SU-DHL-6 (cell line): Measurements from ENCODE around the gene ASTN2.

Experiments
- CTCF ChIP-seq: fragments of 200-600 bp; sonication (generic); IDR thresholded peaks from one replicate; pipeline ENCODE4 v1.5.1; 2017; ENCODE audit warnings: antibody characterized with exemption, mild to moderate bottlenecking, low read length, moderate library complexity; ENCODE audit not compliant: insufficient read depth, poor library complexity, severe bottlenecking
- EZH2phosphoT487 ChIP-seq: fragments of 200-600 bp; sonication (generic), shearing (Covaris generic); conservative IDR thresholded peaks from 2 replicates; pipeline ENCODE4 v1.6.1; 2018; ENCODE audit warnings: mild to moderate bottlenecking, antibody characterized with exemption, low read length, moderate library complexity, mixed read lengths

- TF ChIP-seq EZH2phosphoT487 (no peak), CTCF (no peak)
These were observed 69.8 kb downstream of the ASTN2 start for GRCh38 chr9:117344892-117345660.
